Testis (tissue), 2 donors: ENCODE measurements around the gene TMEM43.

Experiments used
- CTCF ChIP-seq, 3 experiments: fragments of 450-650 bp in 2 of 3; fragments of 200-600 bp in 1 of 3; sonication (generic) in 1 of 3; IDR thresholded peaks; one replicate each; pipeline ENCODE4 v1.5.1; 2016 to 2019; ENCODE audit warnings: antibody characterized with exemption in 3 of 3, mild to moderate bottlenecking in 2 of 3, moderate library complexity in 1 of 3
- POLR2A ChIP-seq: fragments of 450-650 bp; IDR thresholded peaks from one replicate; pipeline ENCODE4 v1.6.1; 2017; ENCODE audit warnings: antibody characterized with exemption, mild to moderate bottlenecking, moderate library complexity

GRCh38 chr3:14110699-14111098, 14.2 kb upstream of the TMEM43 start:
- TF ChIP-seq CTCF (IDR thresholded peaks at IDR 0.05), result no peak
- TF ChIP-seq POLR2A, result no peak
